ENCODE results near the gene BCL11B. TPM values are rescaled to one million over a fixed set of nuclear protein-coding genes. Genes with fewer than 3 reads are reported as not detected.

The BCL11B gene
- total RNA-seq, 2 experiments from 2014 or later, result not detected

DNA sequence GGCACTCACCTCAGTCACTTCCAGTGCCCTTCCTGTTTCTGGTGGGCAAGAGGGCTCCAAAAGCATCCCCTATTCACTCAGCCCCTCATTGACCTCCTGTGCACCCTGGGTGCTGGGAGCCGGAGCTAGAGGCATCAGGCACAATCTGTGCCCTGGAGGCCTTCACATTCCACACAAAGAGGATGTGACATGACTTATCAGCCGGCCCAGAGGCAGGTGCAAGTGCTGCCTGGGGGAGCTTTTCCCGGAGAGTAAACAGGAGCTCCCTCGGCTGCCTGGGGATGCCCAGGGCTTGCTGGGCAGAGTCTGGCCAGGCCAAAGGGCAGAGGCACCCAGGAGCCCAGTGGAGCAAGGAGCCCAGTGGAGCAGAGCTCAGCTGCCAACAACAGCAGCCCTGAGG lies 64.5 kb downstream of the BCL11B start:
- BruUV-seq (replicated peaks), result no TSS peak
- no peaks in the 10 kb centered on the region for H3K4me1 ChIP-seq (ENCODE audit: insufficient read depth, low read length, poor library complexity, severe bottlenecking)
- CTCF ChIA-PET (ENCODE audit: unreplicated experiment), result no interaction called here

DNA sequence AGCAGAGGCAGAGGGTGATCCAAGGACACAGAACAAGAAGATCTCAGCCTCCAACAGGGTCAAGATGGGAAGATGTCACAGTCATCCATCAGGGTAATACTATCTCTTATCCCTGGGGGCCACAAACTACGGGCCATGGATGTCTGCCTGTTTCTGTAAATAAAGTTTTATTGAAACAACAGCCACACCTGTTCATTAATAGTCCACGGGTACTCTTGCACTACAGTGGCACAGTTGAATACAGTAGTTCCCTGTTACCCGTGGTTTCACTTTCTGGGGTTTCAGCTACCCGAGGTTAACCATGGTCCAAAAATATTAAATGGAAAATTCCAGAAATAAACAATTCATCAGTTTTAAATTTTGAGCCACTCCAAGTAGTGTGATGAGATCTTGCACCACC lies 65.9 kb downstream of the BCL11B start:
- CTCF ChIA-PET (ENCODE audit: unreplicated experiment), result no interaction called here
- no peaks in the 10 kb centered on the region for H3K9me2 ChIP-seq (ENCODE audit: insufficient read depth, low read length)
- no peaks in the 10 kb centered on the region for H3K36me3 ChIP-seq (ENCODE audit: insufficient read depth, low read length)
- no TSS peak for BruUV-seq (replicated peaks)
- intact Hi-C loops (cut with micrococcal nuclease; ENCODE audit: unreplicated experiment), result no loop called here
- DNase-seq (ENCODE audit: low spot score), result no peak
- H4K20me1 ChIP-seq (ENCODE audit: insufficient read depth, low read length), result no peaks in the 10 kb centered on the region
- TF ChIP-seq, protein P1, sequence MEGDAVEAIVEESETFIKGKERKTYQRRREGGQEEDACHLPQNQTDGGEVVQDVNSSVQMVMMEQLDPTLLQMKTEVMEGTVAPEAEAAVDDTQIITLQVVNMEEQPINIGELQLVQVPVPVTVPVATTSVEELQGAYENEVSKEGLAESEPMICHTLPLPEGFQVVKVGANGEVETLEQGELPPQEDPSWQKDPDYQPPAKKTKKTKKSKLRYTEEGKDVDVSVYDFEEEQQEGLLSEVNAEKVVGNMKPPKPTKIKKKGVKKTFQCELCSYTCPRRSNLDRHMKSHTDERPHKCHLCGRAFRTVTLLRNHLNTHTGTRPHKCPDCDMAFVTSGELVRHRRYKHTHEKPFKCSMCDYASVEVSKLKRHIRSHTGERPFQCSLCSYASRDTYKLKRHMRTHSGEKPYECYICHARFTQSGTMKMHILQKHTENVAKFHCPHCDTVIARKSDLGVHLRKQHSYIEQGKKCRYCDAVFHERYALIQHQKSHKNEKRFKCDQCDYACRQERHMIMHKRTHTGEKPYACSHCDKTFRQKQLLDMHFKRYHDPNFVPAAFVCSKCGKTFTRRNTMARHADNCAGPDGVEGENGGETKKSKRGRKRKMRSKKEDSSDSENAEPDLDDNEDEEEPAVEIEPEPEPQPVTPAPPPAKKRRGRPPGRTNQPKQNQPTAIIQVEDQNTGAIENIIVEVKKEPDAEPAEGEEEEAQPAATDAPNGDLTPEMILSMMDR (conservative IDR thresholded peaks at IDR 0.05; ENCODE audit: low read length), result no peak
- no peak for TF ChIP-seq EZH2phosphoT487 (IDR thresholded peaks at IDR 0.05; ENCODE audit: borderline replicate concordance, low read depth, low read length)
- no peaks in the 10 kb centered on the region for H3K4me1 ChIP-seq (ENCODE audit: insufficient read depth, low read length, poor library complexity, severe bottlenecking)
- POLR2A ChIA-PET, result no interaction called here
- no peak overlapping the region for H3K4me2 ChIP-seq (ENCODE audit: low read length)
- H3K79me2 ChIP-seq (ENCODE audit: insufficient read depth, low read depth, low read length), result no peaks in the 10 kb centered on the region
- no peak overlapping the region for H3K4me3 ChIP-seq (ENCODE audit: low read depth, low read length, poor library complexity, severe bottlenecking)
- H3K9me3 ChIP-seq (ENCODE audit: low read length), result no peaks in the 10 kb centered on the region
- H2AFZ ChIP-seq (ENCODE audit: low read length), result no peak overlapping the region
- no peak overlapping the region for H3K27ac ChIP-seq (ENCODE audit: low read depth, low read length, poor library complexity, severe bottlenecking)

More for the DNA sequence above, 64.5 kb downstream of the BCL11B start:
- Histone ChIP-seq H3K9me2 (ENCODE audit: insufficient read depth, low read length) (no peaks in the 10 kb centered on the region), H3K27ac (ENCODE audit: low read depth, low read length, poor library complexity, severe bottlenecking) (no peak overlapping the region), H3K9me3 (ENCODE audit: low read length) (no peaks in the 10 kb centered on the region), H4K20me1 (ENCODE audit: insufficient read depth, low read length) (no peaks in the 10 kb centered on the region), H3K36me3 (ENCODE audit: insufficient read depth, low read length) (no peaks in the 10 kb centered on the region), H2AFZ (ENCODE audit: low read length) (no peak overlapping the region), H3K4me3 (ENCODE audit: low read depth, low read length, poor library complexity, severe bottlenecking) (no peak overlapping the region), H3K4me2 (ENCODE audit: low read length) (no peak overlapping the region), H3K79me2 (ENCODE audit: insufficient read depth, low read depth, low read length) (no peaks in the 10 kb centered on the region)
- TF ChIP-seq, protein P1 (conservative IDR thresholded peaks at IDR 0.05; ENCODE audit: low read length), result no peak
- no peak for TF ChIP-seq EZH2phosphoT487 (IDR thresholded peaks at IDR 0.05; ENCODE audit: borderline replicate concordance, low read depth, low read length)
- DNase-seq (ENCODE audit: low spot score), result no peak
- intact Hi-C loops (cut with micrococcal nuclease; ENCODE audit: unreplicated experiment), result no loop called here
- POLR2A ChIA-PET, result no interaction called here

DNA sequence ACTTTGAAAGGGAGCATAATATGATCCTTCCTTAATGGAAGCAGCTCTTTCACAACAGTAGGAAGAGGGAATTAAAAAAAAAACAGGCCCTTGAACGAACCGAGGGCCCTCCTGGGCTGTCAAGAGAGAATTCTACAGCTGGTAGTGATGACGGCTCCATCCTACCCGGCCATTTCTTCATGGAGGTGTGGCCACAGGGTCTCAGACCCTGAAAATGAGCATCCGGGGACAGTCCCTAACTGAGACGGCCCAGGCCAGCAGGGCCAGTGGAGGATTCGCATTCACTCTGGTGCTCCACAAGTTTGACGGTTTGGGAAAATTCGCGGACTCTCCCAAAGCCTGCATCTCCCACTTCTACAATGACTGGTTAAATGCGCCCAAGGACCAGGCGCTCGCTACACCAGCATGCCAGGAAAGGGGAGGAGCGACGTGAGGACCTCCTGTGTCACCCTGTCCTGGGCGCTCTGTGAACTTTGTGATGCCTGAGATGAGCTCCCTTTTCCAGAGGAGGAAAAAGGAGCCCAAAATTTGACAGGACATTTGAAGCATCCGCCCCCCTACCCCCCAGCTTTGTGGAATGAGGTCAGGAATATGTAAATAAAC lies 66.8 kb downstream of the BCL11B start:
- Histone ChIP-seq H3K4me1 (ENCODE audit: insufficient read depth, low read length, poor library complexity, severe bottlenecking) (no peaks in the 10 kb centered on the region), H2AFZ (ENCODE audit: low read length) (no peak overlapping the region), H3K4me2 (ENCODE audit: low read length) (no peak overlapping the region), H3K79me2 (ENCODE audit: insufficient read depth, low read depth, low read length) (no peaks in the 10 kb centered on the region), H4K20me1 (ENCODE audit: insufficient read depth, low read length) (no peaks in the 10 kb centered on the region), H3K36me3 (ENCODE audit: insufficient read depth, low read length) (no peaks in the 10 kb centered on the region), H3K9me2 (ENCODE audit: insufficient read depth, low read length) (no peaks in the 10 kb centered on the region), H3K4me3 (ENCODE audit: low read depth, low read length, poor library complexity, severe bottlenecking) (no peak overlapping the region), H3K9me3 (ENCODE audit: low read length) (no peaks in the 10 kb centered on the region), H3K27ac (ENCODE audit: low read depth, low read length, poor library complexity, severe bottlenecking) (no peak overlapping the region)
- TF ChIP-seq, protein P1 (conservative IDR thresholded peaks at IDR 0.05; ENCODE audit: low read length), result no peak
- no peak for TF ChIP-seq EZH2phosphoT487 (IDR thresholded peaks at IDR 0.05; ENCODE audit: borderline replicate concordance, low read depth, low read length)
- ChIA-PET CTCF (ENCODE audit: unreplicated experiment) (no interaction called here), POLR2A (no interaction called here)
- BruUV-seq (replicated peaks), result no TSS peak
- no peak for DNase-seq (ENCODE audit: low spot score)
- intact Hi-C loops (cut with micrococcal nuclease; ENCODE audit: unreplicated experiment), result no loop called here

Data from OCI-LY7 (cell line).